HL-60 (cell line): Measurements from ENCODE around the gene POMT2.

Experiments used
- DNase-seq, 2 experiments: peaks; one replicate each; pipeline ENCODE4 v3.0.0-alpha.2; 2010 to 2020; ENCODE audit warnings: low read depth in 1 of 2, low spot score in 1 of 2
- H3K27ac ChIP-seq: fragments of 250-450 bp; sonication (Bioruptor Pico); replicated peaks from 2 replicates; pipeline ENCODE4 v1.5.1; 2020; ENCODE audit warnings: mild to moderate bottlenecking, moderate library complexity
- H3K27me3 ChIP-seq: fragments of 250-450 bp; sonication (Bioruptor Pico); 2 replicates; pipeline ENCODE4 v1.5.1; 2021; ENCODE audit warnings: mild to moderate bottlenecking, moderate library complexity; ENCODE audit not compliant: insufficient read depth, poor library complexity, severe bottlenecking
- H3K4me3 ChIP-seq: replicated peaks from 2 replicates; pipeline ENCODE4 v1.5.1; 2011; ENCODE audit warnings: mild to moderate bottlenecking, control low read depth, low read length; ENCODE audit not compliant: insufficient read depth
- CTCF ChIP-seq: IDR thresholded peaks from one replicate; pipeline ENCODE4 v1.5.1; 2011; ENCODE audit warnings: low read length, control low read depth, inconsistent platforms; ENCODE audit not compliant: insufficient read depth
- GABPA ChIP-seq: IDR thresholded peaks from 2 replicates; pipeline ENCODE4 v1.6.1; 2012; ENCODE audit warnings: low read depth
- POLR2AphosphoS5 ChIP-seq: IDR thresholded peaks from 2 replicates; pipeline ENCODE4 v1.6.1; 2012; ENCODE audit warnings: low read depth
- REST ChIP-seq: IDR thresholded peaks from 2 replicates; pipeline ENCODE4 v1.6.1; 2012; ENCODE audit warnings: low read depth; ENCODE audit not compliant: insufficient replicate concordance
- SPI1 ChIP-seq: IDR thresholded peaks from 2 replicates; pipeline ENCODE4 v1.6.1; 2012; ENCODE audit warnings: low read depth, mild to moderate bottlenecking, borderline replicate concordance

POMT2 gene

GRCh38 chr14:77342726-77343397 is 22.2 kb upstream of the POMT2 start:
- TF ChIP-seq SPI1, result no peak
- TF ChIP-seq REST, result no peak
- TF ChIP-seq POLR2AphosphoS5, result no peak
- TF ChIP-seq GABPA, result no peak
- TF ChIP-seq CTCF, result no peak
- Histone ChIP-seq H3K4me3 (no peak overlapping the region), H3K27me3 (no peaks in the 10 kb centered on the region), H3K27ac (no peak overlapping the region)
- no peak for DNase-seq

GRCh38 chr14:77340389-77340788 is 19.7 kb upstream of the POMT2 start:
- H3K27ac ChIP-seq, result no peak overlapping the region
- H3K27me3 ChIP-seq, result no peaks in the 10 kb centered on the region
- no peak for TF ChIP-seq GABPA
- no peak for TF ChIP-seq SPI1
- TF ChIP-seq CTCF, result no peak
- no peak for TF ChIP-seq POLR2AphosphoS5
- no peak for TF ChIP-seq REST
- H3K4me3 ChIP-seq, result no peak overlapping the region
- DNase-seq, result no peak

- no peak for DNase-seq
- no peaks in the 10 kb centered on the region for H3K27me3 ChIP-seq
- no peak overlapping the region for H3K4me3 ChIP-seq
- TF ChIP-seq POLR2AphosphoS5, result no peak
- no peak for TF ChIP-seq SPI1
- TF ChIP-seq REST, result no peak
- TF ChIP-seq GABPA, result no peak
- no peak for TF ChIP-seq CTCF
- H3K27ac ChIP-seq, result no peak overlapping the region
These were observed 18.7 kb upstream of the POMT2 start for GRCh38 chr14:77339407-77339806.
